ENCODE measurements around the gene PRODH2. TPM values are rescaled to one million over a fixed set of nuclear protein-coding genes. Genes with fewer than 3 reads are reported as not detected.

PRODH2 gene
- total RNA-seq, 2 experiments from 2014 or later = not detected

DNA sequence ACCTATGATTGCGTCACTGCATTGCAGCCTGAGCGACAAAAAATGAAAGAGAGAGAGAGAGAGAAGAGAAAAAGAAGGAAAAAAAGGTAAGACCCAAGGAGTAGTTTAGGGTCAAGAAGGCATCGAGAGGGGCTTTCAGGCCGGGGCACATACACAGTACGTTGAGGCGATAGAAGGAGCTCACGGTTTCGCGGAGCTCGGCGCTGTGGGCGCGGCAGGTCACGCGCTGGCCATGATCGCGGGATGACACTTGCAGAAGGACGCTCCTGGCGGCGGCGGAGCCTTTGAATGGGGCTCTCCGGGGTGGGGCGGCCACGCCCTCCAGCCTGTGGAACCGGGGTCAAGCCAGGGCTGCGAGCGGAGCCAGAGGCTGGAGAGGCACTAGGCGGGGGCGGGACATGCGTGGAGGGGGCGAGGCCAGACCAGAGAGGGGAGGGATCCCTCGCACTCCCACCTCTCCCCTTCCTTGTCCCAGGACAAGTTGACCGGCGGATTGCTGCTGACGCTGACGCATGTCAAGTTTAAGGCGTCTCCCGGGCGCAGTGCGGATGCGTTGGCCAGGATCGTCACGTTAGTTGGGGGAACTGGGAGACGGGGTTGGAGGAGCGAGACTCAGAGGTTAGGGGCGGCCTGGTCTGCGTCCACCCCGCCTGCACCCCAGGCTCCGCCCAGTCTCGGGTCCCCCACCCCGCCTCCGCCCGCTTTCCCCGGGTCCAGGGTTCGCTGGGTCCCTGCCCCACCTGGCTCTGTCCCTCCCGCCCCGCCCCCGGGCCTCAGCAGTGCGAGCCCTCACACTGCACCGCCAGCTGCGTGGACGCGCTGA, 32.8 kb upstream of the PRODH2 start:
- ChIA-PET POLR2A (no interaction called here), CTCF (no interaction called here)
- H3K4me3 ChIP-seq (ENCODE audit: low read length) = peak overlapping the region; percentile 2
- peaks cover 79% of the 10 kb centered on the region for H3K27me3 Mint-ChIP-seq
- peaks cover 22% of the 10 kb centered on the region for H3K4me1 ChIP-seq (ENCODE audit: insufficient read depth, low read length)
- H3K36me3 ChIP-seq (ENCODE audit: insufficient read depth, low read length) = no peaks in the 10 kb centered on the region
- H3K27ac Mint-ChIP-seq = no peak overlapping the region
- peak; percentile 34 for ATAC-seq (ENCODE audit: poor library complexity)
- peaks cover 4% of the 10 kb centered on the region for H3K9me3 Mint-ChIP-seq
- peaks cover 0 to 54% of the 10 kb centered on the region in 2 experiments for H3K9me3 ChIP-seq (ENCODE audit: control insufficient read depth in 1 of 2, insufficient read depth in 1 of 2, low read length in 2 of 2)
- peak overlapping the region; percentile 85 for H3K4me3 Mint-ChIP-seq
- intact Hi-C loops (cut with DNase I, micrococcal nuclease) = no loop called here
- TF ChIP-seq, protein P1, sequence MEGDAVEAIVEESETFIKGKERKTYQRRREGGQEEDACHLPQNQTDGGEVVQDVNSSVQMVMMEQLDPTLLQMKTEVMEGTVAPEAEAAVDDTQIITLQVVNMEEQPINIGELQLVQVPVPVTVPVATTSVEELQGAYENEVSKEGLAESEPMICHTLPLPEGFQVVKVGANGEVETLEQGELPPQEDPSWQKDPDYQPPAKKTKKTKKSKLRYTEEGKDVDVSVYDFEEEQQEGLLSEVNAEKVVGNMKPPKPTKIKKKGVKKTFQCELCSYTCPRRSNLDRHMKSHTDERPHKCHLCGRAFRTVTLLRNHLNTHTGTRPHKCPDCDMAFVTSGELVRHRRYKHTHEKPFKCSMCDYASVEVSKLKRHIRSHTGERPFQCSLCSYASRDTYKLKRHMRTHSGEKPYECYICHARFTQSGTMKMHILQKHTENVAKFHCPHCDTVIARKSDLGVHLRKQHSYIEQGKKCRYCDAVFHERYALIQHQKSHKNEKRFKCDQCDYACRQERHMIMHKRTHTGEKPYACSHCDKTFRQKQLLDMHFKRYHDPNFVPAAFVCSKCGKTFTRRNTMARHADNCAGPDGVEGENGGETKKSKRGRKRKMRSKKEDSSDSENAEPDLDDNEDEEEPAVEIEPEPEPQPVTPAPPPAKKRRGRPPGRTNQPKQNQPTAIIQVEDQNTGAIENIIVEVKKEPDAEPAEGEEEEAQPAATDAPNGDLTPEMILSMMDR (IDR thresholded peaks at IDR 0.05) = no peak
- peaks cover 53 to 79% of the 10 kb centered on the region in 2 experiments for H3K27me3 ChIP-seq (ENCODE audit: control insufficient read depth in 1 of 2, insufficient read depth in 2 of 2, low read length in 2 of 2)
- no peak overlapping the region for H3K27ac ChIP-seq (ENCODE audit: low read depth in 1 of 2, low read length in 2 of 2)
- peaks cover 19% of the 10 kb centered on the region for H3K4me1 Mint-ChIP-seq (ENCODE audit: low read depth)
- peak in 1 of 14 experiments; percentile 31 for DNase-seq
- H3K36me3 Mint-ChIP-seq (ENCODE audit: low read depth) = no peaks in the 10 kb centered on the region

GRCh38 chr19:35844482-35845214, 32.0 kb upstream of the PRODH2 start:
- intact Hi-C loops (cut with DNase I, micrococcal nuclease) = no loop called here
- ATAC-seq (ENCODE audit: poor library complexity) (no peak), DNase-seq (no peak)
- Histone ChIP-seq H3K9me3 (ENCODE audit: control insufficient read depth in 1 of 2, insufficient read depth in 1 of 2, low read length in 2 of 2) (peaks cover 0 to 54% of the 10 kb centered on the region in 2 experiments), H3K27me3 (ENCODE audit: control insufficient read depth in 1 of 2, insufficient read depth in 2 of 2, low read length in 2 of 2) (peaks cover 53 to 73% of the 10 kb centered on the region in 2 experiments), H3K27ac (ENCODE audit: low read depth in 1 of 2, low read length in 2 of 2) (no peak overlapping the region), H3K4me3 (ENCODE audit: low read length) (no peak overlapping the region), H3K36me3 (ENCODE audit: insufficient read depth, low read length) (no peaks in the 10 kb centered on the region), H3K4me1 (ENCODE audit: insufficient read depth, low read length) (peaks cover 22% of the 10 kb centered on the region)
- H3K36me3 Mint-ChIP-seq (ENCODE audit: low read depth) = no peaks in the 10 kb centered on the region
- H3K4me1 Mint-ChIP-seq (ENCODE audit: low read depth) = peaks cover 19% of the 10 kb centered on the region
- ChIA-PET CTCF (no interaction called here), POLR2A (no interaction called here)
- TF ChIP-seq, protein P1 (IDR thresholded peaks at IDR 0.05) = no peak
- H3K9me3 Mint-ChIP-seq = peaks cover 4% of the 10 kb centered on the region
- H3K27ac Mint-ChIP-seq = no peak overlapping the region
- H3K27me3 Mint-ChIP-seq = peaks cover 75% of the 10 kb centered on the region
- H3K4me3 Mint-ChIP-seq = peak overlapping the region; percentile 85

GRCh38 chr19:35843676-35844481, 31.2 kb upstream of the PRODH2 start:
- Mint-ChIP-seq H3K4me3 (no peak overlapping the region), H3K27ac (no peak overlapping the region), H3K36me3 (ENCODE audit: low read depth) (no peaks in the 10 kb centered on the region), H3K4me1 (ENCODE audit: low read depth) (peaks cover 19% of the 10 kb centered on the region), H3K27me3 (peaks cover 70% of the 10 kb centered on the region), H3K9me3 (peaks cover 6% of the 10 kb centered on the region)
- POLR2A ChIA-PET = no interaction called here
- CTCF ChIA-PET = no interaction called here
- Histone ChIP-seq H3K27me3 (ENCODE audit: control insufficient read depth in 1 of 2, insufficient read depth in 2 of 2, low read length in 2 of 2) (peaks cover 53 to 71% of the 10 kb centered on the region in 2 experiments), H3K36me3 (ENCODE audit: insufficient read depth, low read length) (no peaks in the 10 kb centered on the region), H3K4me3 (ENCODE audit: low read length) (no peak overlapping the region), H3K27ac (ENCODE audit: low read depth in 1 of 2, low read length in 2 of 2) (no peak overlapping the region), H3K4me1 (ENCODE audit: insufficient read depth, low read length) (peaks cover 22% of the 10 kb centered on the region), H3K9me3 (ENCODE audit: control insufficient read depth in 1 of 2, insufficient read depth in 1 of 2, low read length in 2 of 2) (peaks cover 6 to 57% of the 10 kb centered on the region in 2 experiments)
- ATAC-seq (ENCODE audit: poor library complexity) (no peak), DNase-seq (peak in 1 of 14 experiments; percentile 41)
- intact Hi-C loops (cut with DNase I, micrococcal nuclease) = no loop called here
- TF ChIP-seq, protein P1 (IDR thresholded peaks at IDR 0.05) = no peak
